GM12864 (cell line): Measurements from ENCODE around the gene TMEM30A.

Experiments used
- DNase-seq: peaks from one replicate; pipeline ENCODE4 v3.0.0-alpha.2; 2011; ENCODE audit warnings: low read depth
- H3K4me3 ChIP-seq: 2 replicates; pipeline ENCODE4 v1.5.1; 2011; ENCODE audit warnings: mild to moderate bottlenecking, low read depth, low read length, control low read depth
- CTCF ChIP-seq: IDR thresholded peaks from 2 replicates; pipeline ENCODE4 v1.5.1; 2011; ENCODE audit warnings: low read depth, mild to moderate bottlenecking, moderate library complexity, low read length, control low read depth, inconsistent platforms; ENCODE audit errors: missing control alignments

Gene TMEM30A

GRCh38 chr6:75318900-75319299 is 34.3 kb upstream of the TMEM30A start:
- H3K4me3 ChIP-seq: no peak overlapping the region
- no peak for DNase-seq
- TF ChIP-seq CTCF: no peak

- no peak overlapping the region for H3K4me3 ChIP-seq
- DNase-seq: no peak
- TF ChIP-seq CTCF: no peak
Measured at GRCh38 chr6:75317503-75318206, 33.1 kb upstream of the TMEM30A start.

- DNase-seq: no peak
- H3K4me3 ChIP-seq: no peak overlapping the region
- TF ChIP-seq CTCF: no peak
Measured at GRCh38 chr6:75315978-75316377, 31.4 kb upstream of the TMEM30A start.

GRCh38 chr6:75308250-75308988 is 23.8 kb upstream of the TMEM30A start:
- H3K4me3 ChIP-seq: no peak overlapping the region
- no peak for DNase-seq
- no peak for TF ChIP-seq CTCF

- DNase-seq: no peak
- TF ChIP-seq CTCF: no peak
- no peak overlapping the region for H3K4me3 ChIP-seq
Measured at GRCh38 chr6:75307364-75308004, 22.9 kb upstream of the TMEM30A start.

- no peak for DNase-seq
- TF ChIP-seq CTCF: no peak
Measured at GRCh38 chr6:75306064-75306463, 21.5 kb upstream of the TMEM30A start.

More at GRCh38 chr6:75306064-75306463, 21.5 kb upstream of the TMEM30A start:
- no peak overlapping the region for H3K4me3 ChIP-seq
